ENCODE data around the gene YEATS2.
"Not testable (repeated sequence)": the region's sequence is repeated elsewhere in the genome, so short reads cannot be mapped to it uniquely, and the experiment has no call there.

The YEATS2 gene

GRCh38 chr3:183779896-183780465, 82.4 kb downstream of the YEATS2 start:
- DNase-seq, result peak; percentile 60

DNA sequence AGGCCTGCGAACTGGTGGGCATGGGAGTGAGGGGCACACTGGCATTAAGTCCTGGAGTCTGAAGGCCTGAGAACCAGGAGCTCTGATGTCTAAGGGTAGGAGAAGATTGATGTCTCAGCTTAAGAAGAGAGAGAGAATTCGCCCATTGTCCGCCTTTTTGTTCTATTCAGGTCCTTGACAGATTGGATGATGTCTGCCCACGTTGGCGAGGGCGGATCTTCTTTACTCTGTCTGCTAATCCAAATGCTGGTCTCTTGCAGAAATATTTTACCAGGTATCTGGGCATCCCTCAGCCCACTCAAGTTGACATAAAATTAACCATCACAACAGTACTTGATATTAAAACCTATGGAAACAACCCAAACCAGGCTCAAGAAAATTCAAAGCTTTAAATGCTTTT, 83.6 kb downstream of the YEATS2 start:
- DNase-seq, result no peak

DNA sequence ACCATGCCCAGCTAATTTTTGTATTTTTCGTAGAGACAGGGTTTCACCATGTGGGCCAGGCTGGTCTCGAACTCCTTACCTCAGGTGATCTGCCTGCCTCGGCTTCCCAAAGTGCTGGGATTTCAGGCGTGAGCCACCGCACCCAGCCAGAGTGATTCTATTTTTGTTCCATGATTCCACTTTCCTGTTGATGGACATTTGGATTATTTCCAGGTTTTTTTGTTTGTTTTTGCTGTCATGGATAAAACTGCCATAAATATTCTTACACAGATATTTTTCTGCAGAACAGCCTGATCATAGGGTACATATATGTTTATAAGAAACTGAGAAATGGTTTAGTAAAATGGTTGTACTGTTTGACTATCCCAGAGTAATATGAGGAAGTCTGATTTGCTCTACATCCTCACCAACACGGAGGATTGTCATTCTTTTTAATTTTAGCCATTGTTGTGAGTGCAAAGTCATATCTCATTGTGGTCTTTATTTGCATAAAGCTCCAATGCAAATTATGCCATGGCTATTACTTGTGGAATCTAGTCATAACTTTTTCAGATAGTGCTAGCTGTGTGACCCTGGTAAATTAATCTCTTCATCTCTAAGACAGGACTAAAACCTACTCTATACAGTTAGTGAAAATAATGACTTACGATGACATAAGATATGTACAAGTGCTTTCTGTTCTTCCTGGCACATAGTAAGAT, 85.1 kb downstream of the YEATS2 start:
- no peak for DNase-seq

DNA sequence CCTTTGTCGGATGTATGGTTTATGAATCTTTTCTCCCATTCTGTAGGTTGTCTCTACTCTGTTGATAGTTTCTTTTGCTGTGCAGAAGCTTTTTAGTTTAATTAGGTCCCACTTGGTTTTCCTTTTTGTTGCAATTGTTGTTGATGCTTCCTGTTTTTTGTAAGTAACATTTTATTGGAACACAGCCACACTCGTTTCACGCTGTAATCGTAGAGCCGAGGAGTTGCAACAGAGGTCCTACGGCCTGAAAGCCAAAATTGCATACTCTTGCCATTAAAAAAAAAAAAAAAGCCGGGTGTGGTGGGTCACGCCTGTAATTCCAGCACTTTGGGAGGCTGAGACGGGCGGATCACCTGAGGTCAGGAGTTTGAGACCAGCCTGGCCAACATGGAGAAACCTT, 86.9 kb downstream of the YEATS2 start:
- DNase-seq, result not testable (repeated sequence)

DNA sequence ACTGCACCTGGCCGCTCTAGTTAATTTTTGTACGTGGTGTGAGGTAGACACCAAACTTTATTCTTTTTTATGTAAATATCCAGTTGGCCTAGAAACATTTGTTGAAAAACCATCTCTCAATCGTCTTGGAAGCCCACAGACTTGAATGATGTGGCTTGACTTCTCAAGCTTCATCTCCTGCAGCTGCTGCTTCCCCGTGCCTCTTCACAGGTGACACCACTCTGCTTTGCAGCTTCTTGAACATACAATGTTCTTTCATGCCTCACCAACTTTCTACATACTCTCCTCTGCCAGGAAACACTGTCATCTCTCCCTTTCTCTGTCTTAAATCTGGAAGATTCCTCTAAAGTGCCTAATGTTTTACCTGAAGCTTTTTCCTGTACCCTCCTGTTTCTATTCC, 92.2 kb downstream of the YEATS2 start:
- no peak for DNase-seq

- DNase-seq, result no peak
Measured at GRCh38 chr3:183790700-183791099, 93.1 kb downstream of the YEATS2 start.

DNA sequence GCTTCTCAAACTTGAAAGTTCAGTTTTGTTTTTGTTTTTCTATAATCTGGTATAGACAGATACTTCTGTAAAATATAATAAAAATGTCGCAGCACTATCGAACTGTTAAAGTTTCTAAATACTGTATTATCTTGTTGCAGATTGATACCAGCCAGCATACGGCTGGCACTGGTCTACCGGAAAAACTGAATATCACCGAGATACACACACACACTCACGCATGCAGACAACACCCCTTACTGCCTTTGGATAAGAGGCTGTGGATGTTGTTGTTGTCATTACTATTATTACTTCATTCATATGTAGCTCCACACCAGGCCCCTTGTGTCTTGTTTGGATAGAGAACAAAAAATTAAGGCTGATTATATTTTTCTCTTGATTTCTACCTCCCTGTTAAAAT, 95.4 kb downstream of the YEATS2 start:
- DNase-seq, result peak; percentile 74

- DNase-seq, result no peak
Measured at GRCh38 chr3:183794452-183794851, 96.9 kb downstream of the YEATS2 start.

DNA sequence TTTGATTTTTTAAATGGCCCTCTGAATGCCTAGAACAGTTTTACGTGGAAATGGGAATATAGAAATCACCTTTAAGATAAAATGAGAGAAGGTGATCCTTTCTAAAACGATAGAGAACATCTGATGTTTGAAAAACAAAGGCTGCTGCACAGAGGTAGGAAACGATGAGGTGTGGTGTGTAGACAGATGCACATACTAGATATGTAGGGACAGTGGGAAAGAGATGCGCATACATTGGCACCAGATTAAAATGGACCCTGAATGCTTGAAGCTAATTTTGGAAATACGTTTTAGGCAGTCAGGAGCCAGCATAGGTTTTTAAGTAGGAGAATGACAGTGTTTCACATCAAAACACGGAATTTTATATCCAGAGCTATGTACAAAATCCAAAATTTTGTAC, 98.8 kb downstream of the YEATS2 start:
- DNase-seq, result no peak

DNA sequence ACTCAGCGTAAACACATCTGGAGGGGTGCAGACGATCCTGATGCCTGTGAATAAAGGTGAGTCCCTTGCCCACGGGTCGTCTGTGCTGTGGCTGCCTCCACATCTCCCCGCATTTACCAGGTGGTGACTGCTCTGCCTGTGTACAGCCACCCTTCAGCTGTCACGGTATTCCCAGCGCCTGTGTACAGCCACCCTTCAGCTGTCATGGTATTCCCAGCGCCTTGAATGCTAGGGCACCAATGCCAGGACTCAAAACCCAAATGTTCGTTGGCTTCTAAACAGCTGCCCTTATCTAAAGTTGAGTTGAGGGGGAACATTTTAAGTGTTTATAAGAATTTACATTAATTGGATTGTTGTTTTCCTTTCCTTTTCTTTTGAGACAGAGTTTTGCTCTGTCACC, 100.4 kb downstream of the YEATS2 start:
- DNase-seq, result no peak

GRCh38 chr3:183799461-183799860, 101.9 kb downstream of the YEATS2 start:
- peak; percentile 63 for DNase-seq

DNA sequence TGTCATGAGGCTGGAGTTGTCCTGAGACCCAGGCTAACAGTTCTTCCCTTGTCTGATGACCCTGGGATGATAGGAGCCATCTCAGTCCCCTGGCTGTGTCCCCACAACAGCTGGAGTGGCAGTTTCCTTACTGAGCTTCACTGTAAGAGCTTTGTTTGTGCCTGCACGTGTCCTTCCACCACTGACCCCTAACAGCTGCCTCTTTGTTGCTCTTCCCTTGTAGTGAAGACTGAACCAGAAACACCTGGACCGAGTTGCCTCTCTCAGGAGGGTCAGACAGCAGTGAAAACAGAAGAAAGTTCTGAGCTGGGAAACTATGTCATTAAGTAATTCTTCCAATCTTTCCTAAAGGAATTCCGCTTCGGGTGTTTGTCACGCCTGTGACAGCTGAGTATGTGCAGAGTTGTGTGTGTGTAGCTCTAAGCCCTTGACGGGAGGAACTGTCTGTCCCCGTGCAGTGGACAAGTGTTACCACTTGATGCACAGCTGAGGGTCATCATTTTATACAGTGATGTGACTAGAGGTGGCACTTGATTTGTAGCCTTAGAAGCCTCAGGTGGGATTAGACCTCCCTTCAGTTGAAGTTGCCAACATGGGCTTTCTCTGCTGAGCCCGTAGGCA, 102.8 kb downstream of the YEATS2 start:
- DNase-seq, result no peak

GRCh38 chr3:183801601-183802000, 104.0 kb downstream of the YEATS2 start:
- no peak for DNase-seq

DNA sequence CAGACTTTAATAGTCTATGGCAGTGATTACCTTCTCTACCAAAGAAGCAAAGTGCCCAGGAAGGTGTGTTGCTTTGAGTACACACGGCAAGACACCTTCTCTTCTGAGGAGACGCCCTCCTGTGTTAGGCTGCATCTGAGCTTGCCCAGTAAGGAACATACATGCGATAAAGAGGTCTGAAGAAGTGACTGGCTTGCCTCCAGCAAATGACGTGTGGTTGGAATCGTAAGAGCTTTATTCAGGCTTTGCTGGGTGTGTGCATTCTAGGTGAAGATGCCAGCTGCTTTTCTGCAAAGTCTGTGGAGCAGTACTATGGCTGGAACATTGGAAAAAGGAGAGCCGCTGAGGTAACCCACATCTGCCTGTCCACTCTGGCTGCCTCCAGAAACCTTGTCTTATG, 105.4 kb downstream of the YEATS2 start:
- DNase-seq, result no peak

GRCh38 chr3:183807209-183807728, 109.7 kb downstream of the YEATS2 start:
- DNase-seq, result no peak

DNA sequence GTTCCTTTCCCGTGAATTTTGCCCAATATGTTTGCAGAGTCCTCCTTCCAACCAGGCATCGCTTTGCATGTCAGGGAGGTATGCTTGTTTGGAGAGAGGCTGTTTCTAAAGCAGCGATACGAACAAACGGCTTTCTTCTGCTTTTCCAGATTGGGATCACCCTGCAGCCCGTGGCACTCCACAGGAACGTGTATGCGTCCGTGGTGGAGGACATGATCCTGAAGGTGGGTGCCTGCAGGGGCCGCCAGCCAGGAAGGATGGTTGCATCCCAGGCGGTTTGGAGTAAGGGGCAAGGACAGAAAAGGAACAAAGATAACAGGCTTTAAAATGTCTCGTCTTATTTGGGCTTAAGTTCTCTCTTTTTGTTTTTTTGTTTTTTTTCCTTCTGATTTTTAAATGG, 110.3 kb downstream of the YEATS2 start:
- DNase-seq, result no peak

GRCh38 chr3:183808355-183808754, 110.8 kb downstream of the YEATS2 start:
- DNase-seq, result no peak

- DNase-seq, result no peak
Measured at GRCh38 chr3:183809270-183809669, 111.7 kb downstream of the YEATS2 start.

- DNase-seq, result no peak
Measured at GRCh38 chr3:183810643-183811594, 113.3 kb downstream of the YEATS2 start.

GRCh38 chr3:183811638-183812037, 114.0 kb downstream of the YEATS2 start:
- no peak for DNase-seq

GRCh38 chr3:183812761-183813445, 115.3 kb downstream of the YEATS2 start:
- DNase-seq, result no peak

DNA sequence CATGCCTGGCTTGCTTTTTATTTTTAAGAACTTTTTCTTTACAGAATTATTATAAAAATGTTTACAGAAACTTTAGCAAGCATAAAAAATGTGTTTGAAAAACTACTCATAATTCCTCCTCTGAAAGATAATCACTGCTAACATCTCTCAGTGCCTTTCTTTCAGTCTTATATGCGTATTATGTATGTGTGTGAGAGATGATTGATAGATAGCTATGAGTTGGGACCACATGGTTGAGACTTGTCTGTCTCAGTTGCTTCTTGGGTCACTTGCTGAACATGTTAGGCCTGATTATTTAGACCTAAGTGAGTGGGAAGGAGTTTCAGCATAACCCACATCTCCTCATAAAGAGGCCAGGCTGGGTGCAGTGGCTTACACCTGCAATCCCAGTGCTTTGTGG, 116.6 kb downstream of the YEATS2 start:
- DNase-seq, result no peak

DNA sequence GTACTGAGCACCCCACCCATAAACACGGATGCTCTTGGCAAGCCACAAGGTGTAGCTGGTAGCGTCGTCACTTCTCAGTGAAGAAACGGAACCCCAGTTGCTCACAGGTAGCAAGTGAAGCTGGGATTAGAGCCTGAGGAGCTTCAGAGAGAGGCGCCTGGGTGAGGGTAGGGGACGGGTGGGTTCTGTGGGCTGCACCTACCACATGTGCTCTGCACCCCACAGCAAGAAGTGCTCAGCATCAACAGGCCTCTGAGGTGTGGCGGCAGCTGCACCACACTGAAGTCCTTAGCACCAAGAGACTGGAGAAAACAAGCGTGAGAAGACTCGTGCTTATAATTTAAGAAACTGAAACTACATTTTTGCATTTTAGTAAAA, 118.0 kb downstream of the YEATS2 start:
- no peak for DNase-seq

All from hematopoietic multipotent progenitor cell treated with erythropoietin and hydrocortisone succinate and interleukin-3 and kit ligand, for 8 days (in vitro differentiated cells).